Activated naive CD8-positive, alpha-beta T cell treated with anti-CD3 and anti-CD28 coated beads, Interleukin-2, amount 10 ng/mL, durations not matched to agents 7 days and 5 days (primary cell): ENCODE results near the gene TM9SF3. TPM values are rescaled to one million over a fixed set of nuclear protein-coding genes. Genes with fewer than 3 reads are reported as not detected.
"Not testable (repeated sequence)": the region's sequence is repeated elsewhere in the genome, so short reads cannot be mapped to it uniquely, and the experiment has no call there.

Source experiments
- ATAC-seq: fragments of 150-1000 bp; cut with Tn5 transposase; one replicate; pipeline ENCODE4 v1.10.0; 2021; ENCODE audit warnings: low read depth, moderate library complexity
- POLR2A ChIA-PET: fragments of 350-600 bp; sonication (Branson Sonifier 250); formaldehyde crosslinking; loops from one replicate; lab custom pipeline; 2021; ENCODE audit warnings: antibody characterized with exemption; lab: Charles Lee
- DNase-seq: peaks from one replicate; pipeline ENCODE4 v3.0.0; 2021
- H3K27ac Mint-ChIP-seq: one replicate; pipeline ENCODE4 v1.8.0; 2022; ENCODE audit warnings: mild to moderate bottlenecking, mixed read lengths
- H3K27me3 Mint-ChIP-seq: one replicate; pipeline ENCODE4 v1.8.0; 2022; ENCODE audit warnings: mild to moderate bottlenecking, moderate library complexity, mixed read lengths
- H3K36me3 Mint-ChIP-seq: one replicate; pipeline ENCODE4 v1.8.0; 2021; ENCODE audit warnings: mild to moderate bottlenecking, mixed read lengths
- H3K4me1 Mint-ChIP-seq: one replicate; pipeline ENCODE4 v1.8.0; 2021; ENCODE audit warnings: mixed read lengths
- H3K4me3 Mint-ChIP-seq: one replicate; pipeline ENCODE4 v1.8.0; 2022; ENCODE audit warnings: mild to moderate bottlenecking, moderate library complexity, mixed read lengths
- H3K9me3 Mint-ChIP-seq: one replicate; pipeline ENCODE4 v1.8.0; 2021; ENCODE audit warnings: mixed read lengths
- total RNA-seq, 2 experiments: library from RNA; stranded (reverse); gene quantifications; one replicate each; pipeline ENCODE4 v1.2.3, GENCODE V29; 2021

The TM9SF3 gene
- total RNA-seq, 2 experiments from 2014 or later, result 72.9 to 75.2 TPM

DNA sequence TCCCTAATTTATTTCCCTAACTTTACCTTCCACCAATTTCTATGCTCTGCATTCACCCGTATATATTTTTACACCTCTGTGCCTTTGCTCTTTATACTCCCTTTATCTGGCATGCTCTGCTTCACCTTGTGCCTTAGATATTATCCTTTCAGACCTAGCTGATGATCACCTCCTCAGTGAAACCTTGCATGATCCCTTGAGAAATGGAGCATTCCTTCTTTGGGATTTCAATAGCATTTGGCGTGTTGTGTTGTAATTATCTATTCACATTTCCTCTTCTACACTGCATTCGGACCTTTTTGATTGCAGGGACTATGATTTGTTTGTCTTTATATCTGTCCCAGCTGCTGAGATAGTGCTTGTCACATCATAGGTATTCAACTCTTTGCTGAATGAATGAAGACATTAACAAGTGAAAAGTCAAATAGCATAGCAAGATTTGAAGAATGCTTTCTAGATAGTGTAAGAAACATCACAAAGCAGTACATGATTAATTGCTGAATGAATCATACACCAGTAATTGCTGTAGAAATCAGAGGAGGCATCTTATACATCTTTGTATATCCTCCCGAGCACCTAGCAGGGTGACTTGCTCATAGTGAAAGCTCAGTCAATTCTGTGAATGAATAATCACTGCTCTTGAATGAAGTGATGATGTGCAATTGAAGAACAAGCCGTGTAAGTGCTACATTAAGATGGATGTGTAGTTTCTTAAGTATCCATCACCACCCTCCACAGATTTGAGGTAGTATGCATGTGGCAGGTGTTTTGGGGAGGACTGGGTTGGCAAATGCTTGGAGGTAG lies 2.0 kb upstream of the TM9SF3 start:
- no peak for ATAC-seq
- no peak for DNase-seq
- no peaks in the 10 kb centered on the region for H3K27me3 Mint-ChIP-seq
- POLR2A ChIA-PET, result no interaction called here
- peaks cover 19% of the 10 kb centered on the region for H3K4me1 Mint-ChIP-seq
- peaks cover 7% of the 10 kb centered on the region for H3K36me3 Mint-ChIP-seq
- H3K27ac Mint-ChIP-seq, result no peak overlapping the region
- no peaks in the 10 kb centered on the region for H3K9me3 Mint-ChIP-seq
- H3K4me3 Mint-ChIP-seq, result no peak overlapping the region

DNA sequence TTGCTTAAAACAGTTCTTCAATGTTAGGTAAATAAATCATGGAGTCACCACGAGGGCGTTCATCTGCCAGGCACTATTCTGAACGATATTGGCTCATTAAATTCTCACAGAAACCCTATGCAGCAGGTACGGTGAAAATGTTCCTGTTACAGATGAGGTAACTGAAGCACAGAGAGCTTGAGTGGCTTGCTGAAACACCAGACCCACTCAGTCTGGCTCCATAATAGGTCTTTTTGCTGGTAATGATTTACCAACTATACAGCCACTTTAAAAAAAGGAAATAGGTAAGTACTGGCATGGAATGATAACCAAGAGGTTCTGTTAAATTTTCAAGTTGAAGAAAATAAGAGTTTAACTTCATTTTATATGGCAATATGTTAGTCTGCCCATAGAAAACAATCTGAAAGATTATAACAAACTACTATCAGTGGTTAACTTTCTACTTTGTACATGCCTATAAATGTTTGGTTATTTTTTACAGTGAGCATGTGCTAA lies 1.3 kb upstream of the TM9SF3 start:
- DNase-seq (no peak), ATAC-seq (no peak)
- peaks cover 25% of the 10 kb centered on the region for H3K4me1 Mint-ChIP-seq
- H3K27me3 Mint-ChIP-seq, result no peaks in the 10 kb centered on the region
- H3K36me3 Mint-ChIP-seq, result peaks cover 12% of the 10 kb centered on the region
- H3K9me3 Mint-ChIP-seq, result no peaks in the 10 kb centered on the region
- no peak overlapping the region for H3K27ac Mint-ChIP-seq
- POLR2A ChIA-PET, result interaction anchor here (0.6 to 1.5 kb wide), 4 partner anchors 23 to 244 kb away, joined by 3 to 4 read pairs (median 3); partner anchors contain the start of genes LCOR and TLL2
- no peak overlapping the region for H3K4me3 Mint-ChIP-seq

DNA sequence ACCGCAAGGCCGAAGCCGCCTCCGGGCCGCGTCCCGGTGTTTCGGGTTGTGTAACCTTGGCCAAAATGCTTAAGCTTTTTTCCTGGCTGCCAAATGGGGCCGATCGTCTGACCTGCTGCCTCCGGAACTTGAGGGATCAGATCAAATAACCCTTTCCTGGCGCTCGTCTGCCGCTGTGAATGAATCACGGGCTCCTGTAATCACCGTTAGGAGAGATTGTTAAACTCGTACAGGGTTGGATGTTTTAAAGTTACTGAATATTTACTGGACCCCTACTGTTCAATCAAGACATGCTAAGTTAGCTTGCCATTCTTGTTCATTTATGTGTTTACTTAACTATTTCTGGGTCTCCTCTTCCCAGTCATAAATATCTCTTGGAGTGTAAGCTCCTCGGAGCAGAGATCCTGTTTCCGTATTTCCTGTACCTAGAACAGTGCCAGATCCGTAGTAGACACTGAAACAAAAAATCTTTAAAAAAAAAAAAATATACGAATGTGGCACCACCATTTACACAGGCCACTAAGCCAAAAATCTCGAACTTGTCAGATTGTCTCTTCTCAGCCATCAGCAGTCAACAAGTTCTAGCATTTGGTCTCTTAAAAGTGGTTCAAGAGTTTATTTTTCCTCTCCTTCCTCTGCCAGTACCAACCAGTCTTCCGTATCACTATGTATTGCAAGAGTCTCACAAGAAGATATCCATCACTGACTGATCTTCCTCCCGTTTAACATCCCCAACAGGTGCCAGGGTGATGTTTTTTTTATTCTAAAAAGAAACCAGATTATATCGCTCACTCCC lies 650 bp upstream of the TM9SF3 start:
- Mint-ChIP-seq H3K4me3 (no peak overlapping the region), H3K27ac (no peak overlapping the region), H3K36me3 (peaks cover 13% of the 10 kb centered on the region), H3K27me3 (no peaks in the 10 kb centered on the region), H3K9me3 (no peaks in the 10 kb centered on the region), H3K4me1 (peaks cover 25% of the 10 kb centered on the region)
- DNase-seq, result no peak
- POLR2A ChIA-PET, result interaction anchor here (0.6 to 1.5 kb wide), 6 partner anchors 11 to 429 kb away, joined by 3 to 4 read pairs (median 3); partner anchors contain the start of genes LCOR and TLL2
- peak; percentile 25 for ATAC-seq

DNA sequence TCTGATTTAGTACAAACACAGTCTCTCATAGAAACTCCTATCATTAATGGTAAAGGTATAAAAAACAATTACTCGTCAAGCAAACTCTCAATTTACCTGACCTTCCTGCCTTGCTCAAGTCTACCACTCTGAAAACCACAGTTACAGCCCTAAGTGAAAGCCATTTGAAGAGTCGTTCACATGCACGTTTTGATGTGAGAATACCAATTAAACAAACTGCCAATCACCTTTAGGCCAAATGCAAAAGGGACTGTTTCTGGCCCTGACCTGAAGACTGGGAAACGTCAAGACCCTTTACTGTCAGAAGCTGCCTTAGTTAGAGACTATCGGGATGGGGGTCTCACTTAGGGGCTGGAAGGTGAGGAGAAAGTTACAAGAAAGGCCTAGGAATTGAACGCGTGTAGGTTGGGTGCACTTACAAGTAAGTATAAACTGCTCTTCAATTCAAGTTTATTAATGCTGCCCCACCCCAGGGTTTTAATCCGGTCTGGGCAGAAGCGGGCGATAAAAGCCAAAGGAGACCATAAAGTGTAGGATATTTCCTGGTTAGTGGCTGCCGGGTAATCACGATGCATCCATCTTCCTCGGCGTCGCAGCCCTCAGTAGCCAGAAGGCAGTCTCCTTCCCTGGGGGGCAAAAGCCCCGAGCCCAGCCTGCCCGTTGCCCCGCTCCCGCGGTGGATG lies 935 bp downstream of the TM9SF3 start:
- peak overlapping the region; percentile 92 for H3K4me3 Mint-ChIP-seq
- H3K36me3 Mint-ChIP-seq, result peaks cover 11% of the 10 kb centered on the region
- no peaks in the 10 kb centered on the region for H3K27me3 Mint-ChIP-seq
- peak overlapping the region; percentile 95 for H3K27ac Mint-ChIP-seq
- DNase-seq (no peak), ATAC-seq (peak; percentile 9)
- no peaks in the 10 kb centered on the region for H3K9me3 Mint-ChIP-seq
- H3K4me1 Mint-ChIP-seq, result peaks cover 25% of the 10 kb centered on the region
- POLR2A ChIA-PET, result interaction anchor here (1.2 kb wide), 1 partner anchor 8 kb away, joined by 4 read pairs; no protein-coding TSS in a partner anchor

DNA sequence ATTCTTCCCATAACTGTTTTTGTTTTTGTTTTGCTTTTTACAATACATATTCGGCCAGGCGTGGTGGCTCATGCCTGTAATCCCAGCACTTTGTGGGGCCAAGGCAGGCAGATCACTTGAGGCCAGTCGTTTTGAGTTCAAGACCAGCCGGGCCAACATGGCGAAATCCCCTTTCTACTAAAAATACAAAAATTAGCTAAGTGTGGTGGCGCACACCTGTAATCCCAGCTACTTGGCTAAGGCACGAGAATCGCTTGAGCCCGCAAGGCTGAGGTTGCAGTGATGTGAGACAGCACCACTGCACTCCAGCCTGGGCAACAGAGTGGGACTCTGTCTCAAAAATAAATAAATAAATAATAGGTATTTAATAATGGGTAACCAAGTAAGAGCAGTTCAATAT lies 2.3 kb downstream of the TM9SF3 start:
- DNase-seq, result no peak
- Mint-ChIP-seq H3K36me3 (peaks cover 14% of the 10 kb centered on the region), H3K27ac (no peak overlapping the region), H3K27me3 (no peaks in the 10 kb centered on the region), H3K4me3 (no peak overlapping the region), H3K9me3 (no peaks in the 10 kb centered on the region), H3K4me1 (peaks cover 28% of the 10 kb centered on the region)
- no peak for ATAC-seq
- POLR2A ChIA-PET, result no interaction called here

DNA sequence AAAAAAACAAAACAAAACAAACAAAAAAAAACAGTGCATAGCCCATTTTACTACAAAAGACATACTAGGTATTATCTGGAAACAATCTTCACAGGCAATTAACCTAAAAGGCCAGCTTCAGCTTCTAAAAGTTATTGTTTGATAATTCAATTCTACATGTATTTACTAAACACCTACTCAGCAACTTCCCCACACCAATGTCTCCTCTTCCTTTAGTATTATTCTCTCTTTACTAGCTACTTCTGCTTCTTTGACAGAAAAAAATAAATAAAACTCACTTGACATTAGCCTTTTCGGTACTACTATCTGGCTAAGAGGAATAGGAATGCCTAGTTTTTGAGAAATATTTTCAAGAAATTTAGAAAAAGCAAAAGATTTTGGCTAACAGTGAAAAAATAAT lies 2.8 kb downstream of the TM9SF3 start:
- ATAC-seq (no peak), DNase-seq (no peak)
- peaks cover 14% of the 10 kb centered on the region for H3K36me3 Mint-ChIP-seq
- no peaks in the 10 kb centered on the region for H3K9me3 Mint-ChIP-seq
- no peaks in the 10 kb centered on the region for H3K27me3 Mint-ChIP-seq
- peaks cover 29% of the 10 kb centered on the region for H3K4me1 Mint-ChIP-seq
- no peak overlapping the region for H3K4me3 Mint-ChIP-seq
- POLR2A ChIA-PET, result no interaction called here
- H3K27ac Mint-ChIP-seq, result no peak overlapping the region

DNA sequence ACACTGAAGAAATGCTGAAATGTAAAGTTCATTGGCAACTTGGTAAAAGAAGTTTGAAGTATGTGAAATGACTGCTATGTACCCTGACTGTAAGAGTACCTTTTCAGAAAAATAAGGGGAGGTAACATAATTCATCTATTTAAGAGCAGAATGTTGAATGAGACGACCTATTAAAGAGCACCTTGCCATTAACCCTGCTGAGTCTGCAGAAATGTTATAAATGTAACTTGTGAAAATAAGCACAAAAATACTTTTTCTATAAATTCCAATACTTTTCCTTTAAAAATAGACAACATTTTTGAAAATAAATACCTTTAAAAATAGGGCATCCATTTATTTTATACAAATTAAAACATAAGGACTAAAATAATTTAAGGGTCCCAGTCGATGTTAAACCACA lies 7.7 kb downstream of the TM9SF3 start:
- no peak overlapping the region for H3K27ac Mint-ChIP-seq

DNA sequence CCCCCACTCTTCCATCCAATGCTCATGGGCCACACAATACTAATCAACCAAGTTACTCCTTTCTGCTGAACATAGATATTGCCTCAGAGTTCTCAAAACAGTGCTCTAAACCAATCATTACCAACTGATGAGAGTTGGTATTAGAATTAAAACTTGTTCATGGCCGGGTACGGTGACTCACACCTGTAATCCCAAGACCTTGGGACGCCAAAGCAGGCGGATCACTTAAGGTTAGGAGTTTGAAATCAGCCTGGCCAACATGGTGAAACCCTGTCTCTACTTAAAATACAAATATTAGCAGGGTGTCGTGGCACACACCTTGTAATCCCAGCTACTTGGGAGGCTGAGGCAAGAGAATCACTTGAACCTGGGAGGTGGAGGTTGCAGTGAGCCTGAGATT lies 8.2 kb downstream of the TM9SF3 start:
- Mint-ChIP-seq H3K27ac (no peak overlapping the region), H3K4me3 (no peak overlapping the region), H3K27me3 (no peaks in the 10 kb centered on the region), H3K9me3 (no peaks in the 10 kb centered on the region), H3K36me3 (peaks cover 33% of the 10 kb centered on the region), H3K4me1 (peaks cover 25% of the 10 kb centered on the region)
- DNase-seq (no peak), ATAC-seq (no peak)
- POLR2A ChIA-PET, result no interaction called here

More for the DNA sequence above, 7.7 kb downstream of the TM9SF3 start:
- Mint-ChIP-seq H3K27me3 (no peaks in the 10 kb centered on the region), H3K9me3 (no peaks in the 10 kb centered on the region), H3K36me3 (peaks cover 32% of the 10 kb centered on the region), H3K4me3 (no peak overlapping the region), H3K4me1 (peaks cover 28% of the 10 kb centered on the region)
- no peak for DNase-seq
- ATAC-seq, result no peak
- POLR2A ChIA-PET, result no interaction called here

DNA sequence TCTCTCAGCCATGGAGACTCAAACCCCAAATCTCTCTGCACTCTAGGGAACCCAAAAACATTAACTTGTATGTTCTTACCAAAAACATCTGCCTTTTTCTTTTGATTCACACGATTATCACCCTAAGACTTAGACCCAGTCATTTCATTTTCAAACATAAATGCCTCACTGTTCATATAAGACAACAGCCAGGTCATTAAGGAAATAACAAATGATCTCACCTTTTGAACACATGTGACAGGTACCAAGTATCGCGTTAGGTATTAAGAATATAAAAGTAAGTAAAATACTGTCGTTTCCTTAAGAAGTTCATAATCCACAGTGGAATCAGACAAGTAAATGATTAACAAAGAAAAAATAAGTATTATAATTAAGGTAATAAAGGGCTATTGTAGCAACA lies 8.8 kb downstream of the TM9SF3 start:
- H3K4me3 Mint-ChIP-seq, result no peak overlapping the region
- H3K27me3 Mint-ChIP-seq, result no peaks in the 10 kb centered on the region
- ATAC-seq (no peak), DNase-seq (no peak)
- H3K4me1 Mint-ChIP-seq, result peaks cover 22% of the 10 kb centered on the region
- no peak overlapping the region for H3K27ac Mint-ChIP-seq
- H3K9me3 Mint-ChIP-seq, result no peaks in the 10 kb centered on the region
- POLR2A ChIA-PET, result interaction anchor here (1.5 kb wide), 1 partner anchor 8 kb away, joined by 4 read pairs; the partner anchor contains the start of gene TM9SF3
- H3K36me3 Mint-ChIP-seq, result peaks cover 32% of the 10 kb centered on the region

DNA sequence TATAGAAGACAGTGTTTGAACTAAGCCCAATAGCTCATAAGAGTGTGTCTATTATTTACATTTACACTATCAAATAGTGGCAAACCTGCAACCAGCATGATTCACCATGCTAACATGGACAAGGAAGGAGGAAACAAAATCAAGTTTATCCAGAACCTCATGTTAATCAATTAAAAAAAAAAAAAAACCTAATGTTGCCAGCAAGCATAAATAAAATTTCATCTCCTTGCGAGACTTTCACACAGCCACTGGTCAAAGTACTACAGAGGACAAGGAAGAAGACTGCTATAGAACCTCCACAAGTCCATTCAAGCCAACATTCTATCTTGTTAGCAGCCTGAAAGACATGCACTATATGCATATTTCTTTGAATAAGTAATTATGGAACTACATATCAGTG lies 9.7 kb downstream of the TM9SF3 start:
- Mint-ChIP-seq H3K36me3 (peaks cover 33% of the 10 kb centered on the region), H3K4me1 (peaks cover 22% of the 10 kb centered on the region)

DNA sequence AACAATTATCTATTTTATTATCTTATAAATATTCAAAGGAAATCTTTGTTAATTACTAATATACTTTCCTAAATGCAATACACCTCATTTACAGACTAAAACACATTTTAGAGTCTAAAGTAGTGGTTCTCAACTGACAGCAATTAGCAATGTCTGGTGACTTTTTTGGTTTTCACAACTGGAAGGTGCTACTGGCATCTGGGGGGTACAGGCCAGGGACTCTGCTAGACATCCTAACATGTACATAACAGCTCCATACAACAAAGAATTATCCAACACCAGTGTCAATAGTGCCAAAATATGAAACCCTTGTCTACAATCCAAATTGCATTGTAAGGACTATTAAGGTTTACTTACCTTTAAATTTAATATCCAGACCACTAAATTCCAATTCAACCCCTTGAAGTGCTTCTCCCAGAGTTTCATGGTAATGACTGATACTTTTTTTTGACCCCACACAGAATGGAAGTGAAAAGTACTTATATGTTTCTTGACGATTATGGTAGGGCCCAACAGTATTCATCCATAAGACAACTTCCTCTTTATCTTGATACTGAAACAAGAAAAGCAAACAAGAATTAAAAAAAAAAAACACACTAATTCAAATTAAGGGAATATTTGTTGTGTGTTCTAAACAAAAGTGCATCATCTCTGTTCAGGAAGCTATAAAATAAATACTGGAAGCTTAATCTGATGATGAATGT lies 10.4 kb downstream of the TM9SF3 start:
- H3K36me3 Mint-ChIP-seq, result peaks cover 34% of the 10 kb centered on the region
- ATAC-seq (no peak), DNase-seq (no peak)
- POLR2A ChIA-PET, result no interaction called here
- H3K9me3 Mint-ChIP-seq, result no peaks in the 10 kb centered on the region
- H3K27ac Mint-ChIP-seq, result no peak overlapping the region
- H3K27me3 Mint-ChIP-seq, result no peaks in the 10 kb centered on the region
- no peak overlapping the region for H3K4me3 Mint-ChIP-seq
- peaks cover 17% of the 10 kb centered on the region for H3K4me1 Mint-ChIP-seq

More for the DNA sequence above, 9.7 kb downstream of the TM9SF3 start:
- Mint-ChIP-seq H3K27me3 (no peaks in the 10 kb centered on the region), H3K27ac (no peak overlapping the region), H3K4me3 (no peak overlapping the region), H3K9me3 (no peaks in the 10 kb centered on the region)
- ATAC-seq (no peak), DNase-seq (no peak)
- POLR2A ChIA-PET, result interaction anchor here (1.5 kb wide), 1 partner anchor 9 kb away, joined by 4 read pairs; the partner anchor contains the start of gene TM9SF3

DNA sequence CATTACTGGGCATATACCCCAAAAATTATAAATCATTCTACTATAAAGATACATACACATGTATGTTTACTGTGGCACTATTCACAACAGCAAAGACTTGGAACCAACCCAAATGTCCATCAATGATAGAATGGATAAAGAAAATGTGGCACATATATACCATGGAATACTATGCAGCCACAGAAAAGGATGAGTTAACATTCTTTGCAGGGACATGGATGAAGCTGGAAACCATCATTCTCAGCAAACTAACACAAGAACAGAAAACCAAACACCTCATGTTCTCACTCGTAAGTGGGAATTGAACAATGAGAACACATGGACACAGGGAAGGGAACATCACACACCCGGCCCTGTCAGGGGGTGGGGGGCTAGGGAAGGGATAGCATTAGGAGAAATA lies 12.2 kb downstream of the TM9SF3 start:
- Mint-ChIP-seq H3K4me1 (peaks cover 14% of the 10 kb centered on the region), H3K36me3 (peaks cover 31% of the 10 kb centered on the region)
- ATAC-seq, POLR2A ChIA-PET, H3K9me3 Mint-ChIP-seq, H3K27ac Mint-ChIP-seq, DNase-seq, H3K27me3 Mint-ChIP-seq, H3K4me3 Mint-ChIP-seq: not testable (repeated sequence)
